ENCODE measurements around the gene PAFAH1B2. TPM values are rescaled to one million over a fixed set of nuclear protein-coding genes. Genes with fewer than 3 reads are reported as not detected.

PAFAH1B2 gene
- polyA plus RNA-seq, 1 donor from 2014 or later = 85.9 TPM

GRCh38 chr11:117122556-117122955, 21.5 kb upstream of the PAFAH1B2 start:
- Histone ChIP-seq H2AFZ (ENCODE audit: low read depth, low read length) (no peak overlapping the region), H3K4me3 (ENCODE audit: low read length) (no peak overlapping the region), H3K9me3 (ENCODE audit: low read length) (no peaks in the 10 kb centered on the region), H3K9ac (ENCODE audit: low read length) (no peak overlapping the region), H3F3A (ENCODE audit: insufficient read depth, low read length, poor library complexity, severe bottlenecking) (no peaks in the 10 kb centered on the region), H3K27me3 (ENCODE audit: insufficient read depth, low read depth, low read length) (no peaks in the 10 kb centered on the region), H4K20me1 (ENCODE audit: insufficient read depth) (no peaks in the 10 kb centered on the region), H3K79me2 (replicated peaks; ENCODE audit: insufficient read depth, low read length) (no peaks in the 10 kb centered on the region), H3K36me3 (ENCODE audit: insufficient read depth, low read length) (no peaks in the 10 kb centered on the region), H3K27ac (ENCODE audit: low read length) (no peak overlapping the region), H3K9me2 (ENCODE audit: insufficient read depth, low read length) (no peaks in the 10 kb centered on the region), H3K4me2 (ENCODE audit: low read length) (no peak overlapping the region)
- no peak for TF ChIP-seq REST (IDR thresholded peaks at IDR 0.05; ENCODE audit: borderline replicate concordance)
- no peak for TF ChIP-seq SMC3 (conservative IDR thresholded peaks at IDR 0.05; ENCODE audit: poor library complexity)
- no peak for TF ChIP-seq RAD21 (conservative IDR thresholded peaks at IDR 0.05)
- no peak for TF ChIP-seq TAF1 (IDR thresholded peaks at IDR 0.05; ENCODE audit: low read depth)
- TF ChIP-seq POLR2AphosphoS5 (IDR thresholded peaks at IDR 0.05) = no peak
- no peak for TF ChIP-seq EP300 (conservative IDR thresholded peaks at IDR 0.05; ENCODE audit: poor library complexity, severe bottlenecking)

- no peak overlapping the region for H3K4me3 ChIP-seq (ENCODE audit: low read length)
- no peak for TF ChIP-seq REST (IDR thresholded peaks at IDR 0.05; ENCODE audit: borderline replicate concordance)
- TF ChIP-seq SMC3 (conservative IDR thresholded peaks at IDR 0.05; ENCODE audit: poor library complexity) = no peak
- no peak for TF ChIP-seq POLR2AphosphoS5 (IDR thresholded peaks at IDR 0.05)
- no peak for TF ChIP-seq CTCF (IDR thresholded peaks at IDR 0.05; ENCODE audit: poor library complexity, severe bottlenecking)
- TF ChIP-seq TAF1 (IDR thresholded peaks at IDR 0.05; ENCODE audit: low read depth) = no peak
- TF ChIP-seq RAD21 (conservative IDR thresholded peaks at IDR 0.05) = no peak
- H2AFZ ChIP-seq (ENCODE audit: low read depth, low read length) = no peak overlapping the region
- no peaks in the 10 kb centered on the region for H3K79me2 ChIP-seq (replicated peaks; ENCODE audit: insufficient read depth, low read length)
- H3K9me3 ChIP-seq (ENCODE audit: low read length) = no peaks in the 10 kb centered on the region
- no peaks in the 10 kb centered on the region for H3K27me3 ChIP-seq (ENCODE audit: insufficient read depth, low read depth, low read length)
- no peaks in the 10 kb centered on the region for H3F3A ChIP-seq (ENCODE audit: insufficient read depth, low read length, poor library complexity, severe bottlenecking)
- no peak overlapping the region for H3K9ac ChIP-seq (ENCODE audit: low read length)
- no peaks in the 10 kb centered on the region for H4K20me1 ChIP-seq (ENCODE audit: insufficient read depth)
- H3K9me2 ChIP-seq (ENCODE audit: insufficient read depth, low read length) = no peaks in the 10 kb centered on the region
- H3K27ac ChIP-seq (ENCODE audit: low read length) = no peak overlapping the region
- H3K36me3 ChIP-seq (ENCODE audit: insufficient read depth, low read length) = no peaks in the 10 kb centered on the region
- H3K4me2 ChIP-seq (ENCODE audit: low read length) = no peak overlapping the region
Measured at GRCh38 chr11:117126223-117126965, 17.7 kb upstream of the PAFAH1B2 start.
